Measurements from ENCODE around the gene SYT1.

The SYT1 gene

DNA sequence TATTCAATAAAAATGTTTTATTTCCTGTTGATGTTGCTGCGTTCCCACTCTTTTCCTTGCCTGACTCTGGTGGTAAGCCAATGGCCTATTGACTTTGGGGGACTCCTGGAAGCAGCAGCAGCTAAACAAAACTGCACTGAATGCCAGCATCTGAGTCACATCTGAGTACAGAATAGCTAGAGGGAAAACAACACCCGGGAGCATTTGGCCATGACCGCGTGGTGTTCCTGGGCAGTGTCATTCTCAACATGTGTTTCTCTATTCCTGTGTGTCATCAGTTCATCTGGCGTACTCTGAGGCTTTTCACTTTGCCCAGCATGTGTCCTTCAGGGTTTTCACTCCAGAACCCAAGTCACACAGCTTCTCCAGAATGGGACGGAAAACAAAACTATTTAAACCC is 587.4 kb downstream of the SYT1 start:
- DNase-seq (ENCODE audit: low read depth) = peak; percentile 87
- no peak for TF ChIP-seq CTCF (IDR thresholded peaks at IDR 0.05; ENCODE audit: insufficient read depth, low read depth, low read length, missing control alignments)

DNA sequence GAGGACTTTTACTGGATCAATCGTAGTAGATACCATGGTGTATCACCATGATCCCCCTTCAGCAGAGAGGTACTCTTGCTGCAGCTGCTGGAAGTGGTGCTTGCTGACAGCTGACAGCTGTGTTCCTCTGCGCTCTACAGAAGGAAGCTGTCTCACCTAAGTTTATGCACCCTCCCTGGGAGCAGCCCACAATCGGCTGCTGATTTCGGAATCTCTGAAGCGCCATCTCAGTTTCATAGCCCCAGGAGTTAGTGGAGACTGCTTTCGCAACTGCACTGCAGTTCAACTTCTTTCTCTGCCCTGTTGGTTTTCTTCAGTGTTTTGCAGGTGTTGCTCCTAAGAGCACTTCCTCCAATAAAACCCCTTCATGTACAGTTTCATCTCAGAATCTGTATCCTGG is 588.3 kb downstream of the SYT1 start:
- H3K4me3 ChIP-seq (ENCODE audit: low read length) = no peak overlapping the region
- TF ChIP-seq CTCF (IDR thresholded peaks at IDR 0.05; ENCODE audit: insufficient read depth, low read depth, low read length, missing control alignments) = no peak
- peak; percentile 41 for DNase-seq (ENCODE audit: low read depth)

More for the DNA sequence above, 587.4 kb downstream of the SYT1 start:
- H3K4me3 ChIP-seq (ENCODE audit: low read length) = no peak overlapping the region

DNA sequence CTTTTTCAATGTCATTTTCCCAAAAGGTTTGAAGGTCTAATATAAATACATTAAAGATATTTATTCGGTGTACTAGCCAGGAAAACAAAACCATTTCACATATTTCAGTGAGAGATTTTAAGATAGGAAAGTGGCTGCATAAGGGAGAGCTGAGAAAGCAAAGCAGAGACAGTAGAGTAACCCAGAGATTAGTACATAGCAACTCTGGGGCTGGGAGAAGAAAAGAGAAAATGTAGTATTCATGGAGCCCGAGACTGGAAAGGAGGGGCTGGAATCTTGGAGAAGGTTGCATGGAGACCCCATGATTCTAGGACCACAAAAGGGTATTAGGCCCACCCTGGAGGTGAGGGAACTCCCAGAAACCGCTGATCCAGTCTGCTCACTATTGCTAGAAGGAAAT is 589.2 kb downstream of the SYT1 start:
- DNase-seq (ENCODE audit: low read depth) = no peak
- no peak overlapping the region for H3K4me3 ChIP-seq (ENCODE audit: low read length)
- no peak for TF ChIP-seq CTCF (IDR thresholded peaks at IDR 0.05; ENCODE audit: insufficient read depth, low read depth, low read length, missing control alignments)

- TF ChIP-seq CTCF (IDR thresholded peaks at IDR 0.05; ENCODE audit: insufficient read depth, low read depth, low read length, missing control alignments) = no peak
- DNase-seq (ENCODE audit: low read depth) = peak; percentile 56
- no peak overlapping the region for H3K4me3 ChIP-seq (ENCODE audit: low read length)
Observed at GRCh38 chr12:79454338-79454843, 589.8 kb downstream of the SYT1 start.

DNA sequence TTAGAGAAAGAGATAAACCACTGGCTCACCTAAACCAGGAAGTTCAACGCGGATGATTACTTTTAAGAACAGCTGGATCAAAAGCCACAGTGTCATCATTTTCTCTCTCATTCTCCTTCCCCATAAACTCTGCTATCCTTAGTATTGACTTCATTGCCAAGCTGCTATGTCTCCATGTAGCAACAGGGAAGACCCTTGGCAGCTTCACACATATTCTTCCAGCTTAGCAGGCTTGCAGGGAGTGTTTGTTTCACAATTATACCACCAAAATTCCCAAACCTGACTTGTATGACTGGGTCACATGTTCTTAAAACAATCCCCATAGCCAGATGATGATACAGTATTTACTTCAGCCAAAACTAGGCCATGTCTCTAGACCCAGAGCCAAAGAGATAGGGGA is 590.7 kb downstream of the SYT1 start:
- no peak for DNase-seq (ENCODE audit: low read depth)
- H3K4me3 ChIP-seq (ENCODE audit: low read length) = no peak overlapping the region
- no peak for TF ChIP-seq CTCF (IDR thresholded peaks at IDR 0.05; ENCODE audit: insufficient read depth, low read depth, low read length, missing control alignments)

- TF ChIP-seq CTCF (IDR thresholded peaks at IDR 0.05; ENCODE audit: insufficient read depth, low read depth, low read length, missing control alignments) = no peak
- no peak overlapping the region for H3K4me3 ChIP-seq (ENCODE audit: low read length)
- no peak for DNase-seq (ENCODE audit: low read depth)
Observed at GRCh38 chr12:79482323-79482722, 617.7 kb downstream of the SYT1 start.

DNA sequence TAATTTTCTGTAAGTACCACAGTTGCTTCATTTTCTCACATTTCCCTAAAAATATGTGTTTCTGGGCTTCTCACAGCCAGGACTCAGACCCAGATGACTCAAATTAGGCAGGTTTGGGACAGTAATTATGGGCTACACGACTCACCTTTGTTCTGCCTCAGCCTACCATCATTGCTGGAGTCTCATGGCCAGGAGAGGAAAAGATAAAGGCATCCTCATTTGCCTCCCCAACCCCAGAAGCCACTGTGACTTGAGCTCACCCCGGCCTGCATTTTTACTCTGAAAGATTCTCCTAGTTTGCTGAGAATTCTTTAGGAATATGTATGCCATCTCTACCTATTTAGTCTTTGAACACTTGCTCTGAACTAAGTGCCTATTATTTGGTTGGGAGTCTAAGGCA is 618.3 kb downstream of the SYT1 start:
- no peak for DNase-seq (ENCODE audit: low read depth)
- no peak overlapping the region for H3K4me3 ChIP-seq (ENCODE audit: low read length)
- TF ChIP-seq CTCF (IDR thresholded peaks at IDR 0.05; ENCODE audit: insufficient read depth, low read depth, low read length, missing control alignments) = no peak
